GM13976 (cell line): Measurements from ENCODE around the gene ENTPD6.
"Not testable (repeated sequence)": the region's sequence is repeated elsewhere in the genome, so short reads cannot be mapped to it uniquely, and the experiment has no call there.

Source experiments
- DNase-seq: peaks from one replicate; pipeline ENCODE4 v3.0.0; 2012; ENCODE audit warnings: low spot score
- CTCF ChIP-seq: IDR thresholded peaks from 2 replicates; pipeline ENCODE4 v1.5.1; 2012; ENCODE audit warnings: borderline replicate concordance, mild to moderate bottlenecking; ENCODE audit not compliant: insufficient read depth; ENCODE audit errors: extremely low read depth, missing control alignments, control extremely low read depth
- in situ Hi-C: fragments of 300-500 bp; cut with MboI; formaldehyde crosslinking; loops from one replicate; pipeline ENCODE4 v1.12.0; 2022; ENCODE audit warnings: low sequenced_read_pairs, mixed read lengths, inconsistent platforms; ENCODE audit not compliant: unreplicated experiment

The ENTPD6 gene

GRCh38 chr20:25226433-25227316, 31.2 kb downstream of the ENTPD6 start:
- in situ Hi-C loops = no loop called here
- no peak for DNase-seq
- TF ChIP-seq CTCF = no peak

- DNase-seq = no peak
- in situ Hi-C loops = no loop called here
- no peak for TF ChIP-seq CTCF
Measured at GRCh38 chr20:25227317-25227831, 31.9 kb downstream of the ENTPD6 start.

- TF ChIP-seq CTCF = no peak
- DNase-seq = no peak
- in situ Hi-C loops = no loop called here
Measured at GRCh38 chr20:25229486-25230165, 34.1 kb downstream of the ENTPD6 start.

- in situ Hi-C loops = no loop called here
- no peak for TF ChIP-seq CTCF
- DNase-seq = no peak
Measured at GRCh38 chr20:25230166-25230831, 34.8 kb downstream of the ENTPD6 start.

GRCh38 chr20:25233016-25233772, 37.7 kb downstream of the ENTPD6 start:
- in situ Hi-C loops = no loop called here
- DNase-seq = no peak
- no peak for TF ChIP-seq CTCF

- DNase-seq, in situ Hi-C loops: not testable (repeated sequence)
Measured at GRCh38 chr20:25234009-25234849, 38.7 kb downstream of the ENTPD6 start.
